ENCODE data around the gene MAST2.

The MAST2 gene

DNA sequence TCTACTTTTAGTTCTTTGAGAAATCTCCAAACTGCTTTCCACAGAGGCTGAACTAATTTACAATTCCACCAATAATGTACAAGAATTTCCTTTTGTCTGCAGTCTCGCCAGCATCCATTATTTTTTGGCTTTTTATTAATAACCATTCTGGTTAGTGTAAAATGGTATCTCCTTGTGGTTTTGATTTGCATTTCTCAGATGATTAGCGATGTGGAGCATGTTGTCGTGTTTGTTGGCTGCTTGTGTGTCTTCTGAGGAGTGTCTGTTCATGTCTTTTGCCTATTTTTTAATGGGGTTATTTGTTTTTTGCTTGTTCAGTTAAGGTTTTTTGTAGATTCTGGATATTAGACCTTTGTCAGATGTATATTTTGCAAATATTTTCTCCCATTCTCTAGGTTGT is 131.5 kb downstream of the MAST2 start:
- DNase-seq (ENCODE audit: low spot score) = no peak
- no peak overlapping the region for H2BK5ac ChIP-seq (ENCODE audit: low read length)
- no peak overlapping the region for H4K91ac ChIP-seq (ENCODE audit: low read depth, low read length, poor library complexity)
- no peak overlapping the region for H2BK120ac ChIP-seq (ENCODE audit: low read depth, low read length)
- WGBS, 2 donors (ENCODE audit: extremely low coverage in 2 of 2, insufficient read length in 2 of 2, insufficient replicate concordance in 1 of 2) = no CpG with 5 or more reads among the region's 3 CpGs
- H2AK5ac ChIP-seq (ENCODE audit: low read depth, low read length) = no peak overlapping the region
- H3K14ac ChIP-seq (ENCODE audit: low read length) = no peak overlapping the region
- no peak overlapping the region for H3K4ac ChIP-seq (ENCODE audit: low read length)
- H2BK12ac ChIP-seq (ENCODE audit: low read length) = no peak overlapping the region
- H2BK15ac ChIP-seq (ENCODE audit: low read length) = no peak overlapping the region
- no peak overlapping the region for H3K18ac ChIP-seq (ENCODE audit: low read length)
- H3K36me3 ChIP-seq (replicated peaks in 1 of 2; ENCODE audit: control insufficient read depth in 2 of 2, insufficient read depth in 2 of 2, low read length in 2 of 2) = peaks cover 0 to 7% of the 10 kb centered on the region in 2 donors
- H3K4me2 ChIP-seq (ENCODE audit: insufficient read depth, low read length, poor library complexity, severe bottlenecking) = no peak overlapping the region
- H3K9ac ChIP-seq (ENCODE audit: low read depth, low read length, poor library complexity) = no peak overlapping the region
- H3K79me1 ChIP-seq (ENCODE audit: low read depth, low read length) = no peaks in the 10 kb centered on the region
- no peak overlapping the region for H2AFZ ChIP-seq (ENCODE audit: low read length)
- H3K27me3 ChIP-seq (ENCODE audit: control insufficient read depth in 3 of 3, insufficient read depth in 3 of 3, low read depth in 1 of 3, low read length in 3 of 3) = no peaks in the 10 kb centered on the region
- H3K4me1 ChIP-seq (ENCODE audit: control insufficient read depth in 2 of 2, insufficient read depth in 1 of 2, low read depth in 1 of 2, low read length in 2 of 2) = no peaks in the 10 kb centered on the region
- H3K27ac ChIP-seq (replicated peaks; ENCODE audit: low read length) = no peak overlapping the region
- no peak overlapping the region for H4K8ac ChIP-seq (ENCODE audit: low read depth, low read length)
- H3K4me3 ChIP-seq (ENCODE audit: low read length in 2 of 2) = no peak overlapping the region
- no peak overlapping the region for H3K23ac ChIP-seq (ENCODE audit: low read depth, low read length, poor library complexity)
- H3K9me3 ChIP-seq (replicated peaks in 1 of 2; ENCODE audit: control insufficient read depth in 2 of 2, insufficient read depth in 1 of 2, low read depth in 1 of 2, low read length in 2 of 2) = no peaks in the 10 kb centered on the region

DNA sequence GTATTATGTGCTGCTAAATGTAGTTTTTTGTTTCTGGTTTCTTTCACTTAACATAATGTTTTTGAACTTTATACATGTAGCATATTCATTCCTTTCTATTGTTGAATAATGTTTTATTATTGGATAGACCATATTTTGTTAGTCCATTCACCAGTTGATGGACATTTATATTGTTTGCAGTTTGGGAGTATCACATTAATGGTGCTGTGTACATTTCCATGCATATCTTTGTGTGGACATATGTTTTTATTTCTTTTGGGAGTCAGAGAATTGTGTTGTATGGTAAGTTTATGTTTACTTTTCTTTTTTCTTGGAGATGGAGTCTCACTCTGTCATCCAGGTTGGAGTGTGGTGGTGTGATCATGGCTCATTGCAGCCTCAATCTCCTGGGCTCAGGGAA is 134.6 kb downstream of the MAST2 start:
- Histone ChIP-seq H3K9ac (ENCODE audit: low read depth, low read length, poor library complexity) (no peak overlapping the region), H3K4me3 (ENCODE audit: low read length in 2 of 2) (no peak overlapping the region), H4K8ac (ENCODE audit: low read depth, low read length) (no peak overlapping the region), H3K4ac (ENCODE audit: low read length) (no peak overlapping the region), H3K18ac (ENCODE audit: low read length) (no peak overlapping the region), H3K4me2 (ENCODE audit: insufficient read depth, low read length, poor library complexity, severe bottlenecking) (no peak overlapping the region), H4K91ac (ENCODE audit: low read depth, low read length, poor library complexity) (no peak overlapping the region), H3K36me3 (replicated peaks in 1 of 2; ENCODE audit: control insufficient read depth in 2 of 2, insufficient read depth in 2 of 2, low read length in 2 of 2) (peaks cover 0 to 7% of the 10 kb centered on the region in 2 donors), H3K23ac (ENCODE audit: low read depth, low read length, poor library complexity) (no peak overlapping the region), H3K27me3 (ENCODE audit: control insufficient read depth in 3 of 3, insufficient read depth in 3 of 3, low read depth in 1 of 3, low read length in 3 of 3) (no peaks in the 10 kb centered on the region), H3K9me3 (replicated peaks in 1 of 2; ENCODE audit: control insufficient read depth in 2 of 2, insufficient read depth in 1 of 2, low read depth in 1 of 2, low read length in 2 of 2) (peaks cover 0 to 5% of the 10 kb centered on the region in 2 donors), H2AK5ac (ENCODE audit: low read depth, low read length) (no peak overlapping the region), H2BK120ac (ENCODE audit: low read depth, low read length) (no peak overlapping the region), H3K79me1 (ENCODE audit: low read depth, low read length) (no peaks in the 10 kb centered on the region), H3K27ac (replicated peaks; ENCODE audit: low read length) (no peak overlapping the region), H2BK15ac (ENCODE audit: low read length) (no peak overlapping the region), H2BK5ac (ENCODE audit: low read length) (no peak overlapping the region), H3K4me1 (ENCODE audit: control insufficient read depth in 2 of 2, insufficient read depth in 1 of 2, low read depth in 1 of 2, low read length in 2 of 2) (no peaks in the 10 kb centered on the region), H2BK12ac (ENCODE audit: low read length) (no peak overlapping the region), H3K14ac (ENCODE audit: low read length) (no peak overlapping the region), H2AFZ (ENCODE audit: low read length) (no peak overlapping the region)
- no peak for DNase-seq (ENCODE audit: low spot score)

DNA sequence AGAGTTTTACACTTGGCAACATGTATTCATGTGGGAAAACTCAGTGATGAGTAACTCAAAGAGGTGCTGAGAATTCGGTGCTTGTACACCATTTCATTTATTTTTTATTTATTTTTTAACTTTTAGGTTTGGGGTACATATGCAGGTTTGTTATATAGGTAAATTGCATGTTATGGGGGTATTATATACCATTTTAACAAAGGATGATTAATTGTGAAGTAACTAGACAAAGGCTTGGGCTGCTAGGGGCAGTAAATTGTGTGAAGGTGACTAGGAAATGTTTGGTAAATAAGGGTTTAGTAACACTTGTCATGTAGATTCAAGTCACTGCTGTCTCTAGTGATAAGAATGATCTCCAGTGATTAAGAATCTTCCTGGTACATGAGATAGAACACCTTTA is 139.0 kb downstream of the MAST2 start:
- Histone ChIP-seq H3K4me2 (ENCODE audit: insufficient read depth, low read length, poor library complexity, severe bottlenecking) (no peak overlapping the region), H2BK12ac (ENCODE audit: low read length) (no peak overlapping the region), H2AK5ac (ENCODE audit: low read depth, low read length) (no peak overlapping the region), H3K27me3 (ENCODE audit: control insufficient read depth in 3 of 3, insufficient read depth in 3 of 3, low read depth in 1 of 3, low read length in 3 of 3) (no peaks in the 10 kb centered on the region), H2BK120ac (ENCODE audit: low read depth, low read length) (no peak overlapping the region), H2AFZ (ENCODE audit: low read length) (no peak overlapping the region), H2BK15ac (ENCODE audit: low read length) (no peak overlapping the region), H3K23ac (ENCODE audit: low read depth, low read length, poor library complexity) (no peak overlapping the region), H3K79me1 (ENCODE audit: low read depth, low read length) (no peaks in the 10 kb centered on the region), H3K9ac (ENCODE audit: low read depth, low read length, poor library complexity) (no peak overlapping the region), H3K9me3 (replicated peaks in 1 of 2; ENCODE audit: control insufficient read depth in 2 of 2, insufficient read depth in 1 of 2, low read depth in 1 of 2, low read length in 2 of 2) (peaks cover 0 to 5% of the 10 kb centered on the region in 2 donors), H3K18ac (ENCODE audit: low read length) (no peak overlapping the region), H3K27ac (replicated peaks; ENCODE audit: low read length) (no peak overlapping the region), H3K14ac (ENCODE audit: low read length) (no peak overlapping the region), H3K36me3 (replicated peaks in 1 of 2; ENCODE audit: control insufficient read depth in 2 of 2, insufficient read depth in 2 of 2, low read length in 2 of 2) (peaks cover 0 to 4% of the 10 kb centered on the region in 2 donors), H3K4me1 (ENCODE audit: control insufficient read depth in 2 of 2, insufficient read depth in 1 of 2, low read depth in 1 of 2, low read length in 2 of 2) (no peaks in the 10 kb centered on the region), H3K4me3 (ENCODE audit: low read length in 2 of 2) (no peak overlapping the region), H4K8ac (ENCODE audit: low read depth, low read length) (no peak overlapping the region), H2BK5ac (ENCODE audit: low read length) (no peak overlapping the region), H4K91ac (ENCODE audit: low read depth, low read length, poor library complexity) (no peak overlapping the region), H3K4ac (ENCODE audit: low read length) (no peak overlapping the region)
- no peak for DNase-seq (ENCODE audit: low spot score)
- no CpG with 5 or more reads among the region's 1 CpG for WGBS, 2 donors (ENCODE audit: extremely low coverage in 2 of 2, insufficient read length in 2 of 2, insufficient replicate concordance in 1 of 2)

- WGBS, 2 donors (ENCODE audit: extremely low coverage in 2 of 2, insufficient read length in 2 of 2, insufficient replicate concordance in 1 of 2) = no CpG with 5 or more reads among the region's 1 CpG
- H2BK12ac ChIP-seq (ENCODE audit: low read length) = no peak overlapping the region
Observed at GRCh38 chr1:45943185-45943584, 139.8 kb downstream of the MAST2 start.

More at GRCh38 chr1:45943185-45943584, 139.8 kb downstream of the MAST2 start:
- no peak overlapping the region for H4K91ac ChIP-seq (ENCODE audit: low read depth, low read length, poor library complexity)
- H2AK5ac ChIP-seq (ENCODE audit: low read depth, low read length) = no peak overlapping the region
- H2AFZ ChIP-seq (ENCODE audit: low read length) = no peak overlapping the region
- no peak overlapping the region for H3K27ac ChIP-seq (replicated peaks; ENCODE audit: low read length)
- no peak overlapping the region for H3K4me3 ChIP-seq (ENCODE audit: low read length in 2 of 2)
- DNase-seq (ENCODE audit: low spot score) = no peak
- no peak overlapping the region for H3K23ac ChIP-seq (ENCODE audit: low read depth, low read length, poor library complexity)
- H3K9me3 ChIP-seq (replicated peaks in 1 of 2; ENCODE audit: control insufficient read depth in 2 of 2, insufficient read depth in 1 of 2, low read depth in 1 of 2, low read length in 2 of 2) = peaks cover 0 to 5% of the 10 kb centered on the region in 2 donors
- no peak overlapping the region for H3K18ac ChIP-seq (ENCODE audit: low read length)
- no peak overlapping the region for H2BK15ac ChIP-seq (ENCODE audit: low read length)
- no peak overlapping the region for H3K14ac ChIP-seq (ENCODE audit: low read length)
- H3K9ac ChIP-seq (ENCODE audit: low read depth, low read length, poor library complexity) = no peak overlapping the region
- H3K36me3 ChIP-seq (replicated peaks in 1 of 2; ENCODE audit: control insufficient read depth in 2 of 2, insufficient read depth in 2 of 2, low read length in 2 of 2) = peaks cover 0 to under 1% of the 10 kb centered on the region in 2 donors
- H3K4me2 ChIP-seq (ENCODE audit: insufficient read depth, low read length, poor library complexity, severe bottlenecking) = no peak overlapping the region
- no peaks in the 10 kb centered on the region for H3K4me1 ChIP-seq (ENCODE audit: control insufficient read depth in 2 of 2, insufficient read depth in 1 of 2, low read depth in 1 of 2, low read length in 2 of 2)
- no peak overlapping the region for H2BK5ac ChIP-seq (ENCODE audit: low read length)
- H4K8ac ChIP-seq (ENCODE audit: low read depth, low read length) = no peak overlapping the region
- no peaks in the 10 kb centered on the region for H3K79me1 ChIP-seq (ENCODE audit: low read depth, low read length)
- H3K4ac ChIP-seq (ENCODE audit: low read length) = no peak overlapping the region
- no peaks in the 10 kb centered on the region for H3K27me3 ChIP-seq (ENCODE audit: control insufficient read depth in 3 of 3, insufficient read depth in 3 of 3, low read depth in 1 of 3, low read length in 3 of 3)
- no peak overlapping the region for H2BK120ac ChIP-seq (ENCODE audit: low read depth, low read length)
